ENCODE results near the gene TACR2. TPM values are rescaled to one million over a fixed set of nuclear protein-coding genes. Genes with fewer than 3 reads are reported as not detected.

The TACR2 gene
- total RNA-seq, 1 donor from 2014 or later: not detected

DNA sequence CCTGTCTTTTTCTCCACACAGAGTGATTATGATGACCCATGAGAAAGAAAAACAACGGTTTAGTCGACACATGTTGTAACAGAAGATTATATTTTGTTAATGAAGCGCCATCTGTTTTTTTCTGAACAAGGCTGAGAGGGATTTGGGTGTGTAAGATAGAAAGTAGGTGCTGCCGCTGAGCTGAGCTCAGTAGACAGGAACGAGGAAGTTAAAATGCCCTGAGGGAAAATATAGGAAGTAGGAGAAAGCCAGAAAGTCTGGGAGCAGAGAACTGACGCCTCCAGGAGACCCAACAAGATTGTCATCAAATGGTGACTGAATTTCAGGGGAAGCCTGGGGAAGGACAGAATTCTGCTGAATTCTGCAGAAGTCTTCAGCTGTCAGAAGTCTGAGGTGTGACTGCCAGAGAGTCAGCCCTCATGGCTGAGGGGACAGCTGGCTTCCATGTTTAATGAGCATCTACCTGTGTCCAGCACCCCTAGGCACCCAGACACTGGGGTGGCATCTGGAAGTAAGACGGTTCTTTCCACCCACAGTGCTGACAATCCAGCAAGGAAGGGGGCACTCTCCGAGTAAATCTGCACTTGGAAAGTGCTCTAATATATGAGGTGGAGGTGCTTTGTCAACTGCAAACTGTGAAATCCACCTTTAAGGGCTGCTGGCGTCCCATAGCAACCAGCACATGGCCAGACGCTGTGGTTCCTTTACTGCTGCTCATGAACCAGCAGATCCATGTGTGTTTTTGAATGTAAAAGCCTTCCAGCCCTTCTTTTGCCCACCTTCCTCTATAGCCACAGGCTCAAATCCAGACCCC, 22.0 kb upstream of the TACR2 start:
- Histone ChIP-seq H3K4me1 (ENCODE audit: control insufficient read depth in 3 of 3, insufficient read depth in 3 of 3, low read length in 3 of 3) (peaks cover 16 to 35% (median 22%) of the 10 kb centered on the region in 3 donors), H3K27me3 (ENCODE audit: control insufficient read depth in 3 of 3, insufficient read depth in 3 of 3, low read length in 3 of 3) (no peaks in the 10 kb centered on the region), H3K4me3 (ENCODE audit: low read length in 3 of 3) (peak overlapping the region in 2 of 3 donors; percentile 22 to 38), H3K36me3 (ENCODE audit: control insufficient read depth in 3 of 3, insufficient read depth in 3 of 3, low read length in 3 of 3) (no peaks in the 10 kb centered on the region), H3K9ac (ENCODE audit: low read depth in 1 of 3, low read length in 3 of 3) (peak overlapping the region; percentile 5 to 65 (median 40)), H3K9me3 (ENCODE audit: control insufficient read depth in 3 of 3, low read length in 3 of 3) (no peaks in the 10 kb centered on the region), H3K27ac (ENCODE audit: low read depth, low read length) (peak overlapping the region; percentile 80)

- no peak overlapping the region for H3K27ac ChIP-seq (ENCODE audit: low read depth, low read length)
- no peak overlapping the region for H3K4me3 ChIP-seq (ENCODE audit: low read length in 3 of 3)
- no peaks in the 10 kb centered on the region for H3K36me3 ChIP-seq (ENCODE audit: control insufficient read depth in 3 of 3, insufficient read depth in 3 of 3, low read length in 3 of 3)
- no peaks in the 10 kb centered on the region for H3K9me3 ChIP-seq (ENCODE audit: control insufficient read depth in 3 of 3, low read length in 3 of 3)
- peaks cover 16 to 35% (median 22%) of the 10 kb centered on the region in 3 donors for H3K4me1 ChIP-seq (ENCODE audit: control insufficient read depth in 3 of 3, insufficient read depth in 3 of 3, low read length in 3 of 3)
- no peaks in the 10 kb centered on the region for H3K27me3 ChIP-seq (ENCODE audit: control insufficient read depth in 3 of 3, insufficient read depth in 3 of 3, low read length in 3 of 3)
- H3K9ac ChIP-seq (ENCODE audit: low read depth in 1 of 3, low read length in 3 of 3): no peak overlapping the region
Measured at GRCh38 chr10:69437321-69438259, 20.9 kb upstream of the TACR2 start.

DNA sequence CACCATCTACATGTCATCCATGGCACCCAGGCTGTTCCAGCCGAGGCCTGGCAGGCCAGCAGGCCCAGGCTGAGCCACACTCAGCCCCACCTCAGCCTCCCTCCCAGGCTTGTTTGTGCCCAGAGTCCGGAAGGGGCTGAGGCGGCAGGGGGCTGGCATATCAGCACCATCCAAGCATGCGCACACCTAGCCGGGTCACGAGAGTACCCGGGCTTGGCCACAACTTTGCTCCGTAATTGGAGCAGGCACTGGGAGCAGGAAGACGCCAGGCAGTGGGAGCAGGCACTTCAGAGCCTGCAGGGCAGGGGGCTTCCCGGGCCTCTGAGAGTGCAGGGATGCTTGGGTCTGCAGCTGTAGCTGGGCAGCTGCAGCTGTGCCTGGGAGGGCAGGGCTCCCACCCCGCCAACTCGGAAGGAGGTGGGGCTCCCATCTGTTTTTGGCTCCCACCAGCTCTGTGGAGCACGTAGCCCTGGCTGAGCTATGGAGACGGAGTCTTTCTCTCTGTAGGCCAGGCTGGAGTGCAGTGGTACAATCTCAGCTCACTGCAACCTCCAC, 19.3 kb upstream of the TACR2 start:
- Histone ChIP-seq H3K9ac (ENCODE audit: low read depth in 1 of 3, low read length in 3 of 3) (no peak overlapping the region), H3K4me3 (ENCODE audit: low read length in 3 of 3) (no peak overlapping the region), H3K27ac (ENCODE audit: low read depth, low read length) (no peak overlapping the region), H3K9me3 (ENCODE audit: control insufficient read depth in 3 of 3, low read length in 3 of 3) (no peaks in the 10 kb centered on the region), H3K4me1 (ENCODE audit: control insufficient read depth in 3 of 3, insufficient read depth in 3 of 3, low read length in 3 of 3) (peaks cover 16 to 35% (median 22%) of the 10 kb centered on the region in 3 donors), H3K36me3 (ENCODE audit: control insufficient read depth in 3 of 3, insufficient read depth in 3 of 3, low read length in 3 of 3) (no peaks in the 10 kb centered on the region), H3K27me3 (ENCODE audit: control insufficient read depth in 3 of 3, insufficient read depth in 3 of 3, low read length in 3 of 3) (no peaks in the 10 kb centered on the region)

GRCh38 chr10:69434926-69435325, 18.2 kb upstream of the TACR2 start:
- H3K27ac ChIP-seq (ENCODE audit: low read depth, low read length): no peak overlapping the region
- H3K9ac ChIP-seq (ENCODE audit: low read depth in 1 of 3, low read length in 3 of 3): no peak overlapping the region
- H3K36me3 ChIP-seq (ENCODE audit: control insufficient read depth in 3 of 3, insufficient read depth in 3 of 3, low read length in 3 of 3): no peaks in the 10 kb centered on the region
- H3K27me3 ChIP-seq (ENCODE audit: control insufficient read depth in 3 of 3, insufficient read depth in 3 of 3, low read length in 3 of 3): no peaks in the 10 kb centered on the region
- H3K4me3 ChIP-seq (ENCODE audit: low read length in 3 of 3): no peak overlapping the region
- no peaks in the 10 kb centered on the region for H3K9me3 ChIP-seq (ENCODE audit: control insufficient read depth in 3 of 3, low read length in 3 of 3)
- H3K4me1 ChIP-seq (ENCODE audit: control insufficient read depth in 3 of 3, insufficient read depth in 3 of 3, low read length in 3 of 3): peaks cover 13 to 25% (median 19%) of the 10 kb centered on the region in 3 donors

DNA sequence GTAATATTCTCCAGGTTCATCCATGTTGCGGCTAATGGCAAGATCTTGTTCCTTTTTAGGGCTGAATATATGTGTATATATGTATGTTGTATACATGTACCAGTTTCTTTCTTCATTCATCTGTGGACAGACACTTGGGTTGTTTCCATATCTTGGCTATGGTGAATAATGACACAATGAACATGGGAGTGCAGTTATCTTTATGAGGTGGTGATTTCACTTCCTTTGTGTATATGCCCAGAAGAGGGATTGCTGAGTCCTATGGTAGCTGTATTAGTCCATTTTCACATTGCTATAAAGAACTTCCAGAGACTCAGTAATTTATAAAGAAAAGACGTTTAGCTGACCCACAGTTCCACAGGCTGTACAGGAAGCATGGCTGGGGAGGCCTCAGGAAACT, 17.5 kb upstream of the TACR2 start:
- Histone ChIP-seq H3K27ac (ENCODE audit: low read depth, low read length) (no peak overlapping the region), H3K36me3 (ENCODE audit: control insufficient read depth in 3 of 3, insufficient read depth in 3 of 3, low read length in 3 of 3) (no peaks in the 10 kb centered on the region), H3K27me3 (ENCODE audit: control insufficient read depth in 3 of 3, insufficient read depth in 3 of 3, low read length in 3 of 3) (no peaks in the 10 kb centered on the region), H3K9me3 (ENCODE audit: control insufficient read depth in 3 of 3, low read length in 3 of 3) (no peaks in the 10 kb centered on the region), H3K4me1 (ENCODE audit: control insufficient read depth in 3 of 3, insufficient read depth in 3 of 3, low read length in 3 of 3) (peaks cover 5 to 18% (median 12%) of the 10 kb centered on the region in 3 donors), H3K9ac (ENCODE audit: low read depth in 1 of 3, low read length in 3 of 3) (no peak overlapping the region), H3K4me3 (ENCODE audit: low read length in 3 of 3) (no peak overlapping the region)

- no peak overlapping the region for H3K4me3 ChIP-seq (ENCODE audit: low read length in 3 of 3)
- no peak overlapping the region for H3K27ac ChIP-seq (ENCODE audit: low read depth, low read length)
- H3K4me1 ChIP-seq (ENCODE audit: control insufficient read depth in 3 of 3, insufficient read depth in 3 of 3, low read length in 3 of 3): no peaks in the 10 kb centered on the region
- no peak overlapping the region for H3K9ac ChIP-seq (ENCODE audit: low read depth in 1 of 3, low read length in 3 of 3)
- no peaks in the 10 kb centered on the region for H3K27me3 ChIP-seq (ENCODE audit: control insufficient read depth in 3 of 3, insufficient read depth in 3 of 3, low read length in 3 of 3)
- H3K9me3 ChIP-seq (ENCODE audit: control insufficient read depth in 3 of 3, low read length in 3 of 3): no peaks in the 10 kb centered on the region
- no peaks in the 10 kb centered on the region for H3K36me3 ChIP-seq (ENCODE audit: control insufficient read depth in 3 of 3, insufficient read depth in 3 of 3, low read length in 3 of 3)
Measured at GRCh38 chr10:69428165-69428564, 11.4 kb upstream of the TACR2 start.

DNA sequence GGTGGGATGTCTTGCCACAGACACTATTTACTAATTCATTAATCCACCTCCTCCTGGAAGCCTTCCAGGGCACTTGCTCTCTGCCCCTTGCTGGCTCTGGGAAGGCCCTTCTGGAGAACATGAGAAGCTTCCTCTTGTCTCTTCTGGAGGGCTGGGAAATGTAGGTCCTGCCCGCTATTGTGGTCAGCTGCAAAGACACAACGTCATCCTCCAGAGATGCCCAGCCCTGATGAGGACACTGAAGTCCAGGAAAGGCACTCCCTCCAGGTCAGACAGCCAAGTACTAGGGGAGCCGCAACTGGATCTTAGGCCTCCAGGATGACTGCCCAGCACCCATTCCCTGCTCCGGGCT, 9.6 kb upstream of the TACR2 start:
- H3K27ac ChIP-seq (ENCODE audit: low read depth, low read length): no peak overlapping the region
- H3K36me3 ChIP-seq (ENCODE audit: control insufficient read depth in 3 of 3, insufficient read depth in 3 of 3, low read length in 3 of 3): no peaks in the 10 kb centered on the region
- peaks cover 7 to 12% (median 7%) of the 10 kb centered on the region in 3 donors for H3K4me1 ChIP-seq (ENCODE audit: control insufficient read depth in 3 of 3, insufficient read depth in 3 of 3, low read length in 3 of 3)
- H3K9me3 ChIP-seq (ENCODE audit: control insufficient read depth in 3 of 3, low read length in 3 of 3): no peaks in the 10 kb centered on the region
- no peak overlapping the region for H3K9ac ChIP-seq (ENCODE audit: low read depth in 1 of 3, low read length in 3 of 3)
- no peaks in the 10 kb centered on the region for H3K27me3 ChIP-seq (ENCODE audit: control insufficient read depth in 3 of 3, insufficient read depth in 3 of 3, low read length in 3 of 3)
- no peak overlapping the region for H3K4me3 ChIP-seq (ENCODE audit: low read length in 3 of 3)

DNA sequence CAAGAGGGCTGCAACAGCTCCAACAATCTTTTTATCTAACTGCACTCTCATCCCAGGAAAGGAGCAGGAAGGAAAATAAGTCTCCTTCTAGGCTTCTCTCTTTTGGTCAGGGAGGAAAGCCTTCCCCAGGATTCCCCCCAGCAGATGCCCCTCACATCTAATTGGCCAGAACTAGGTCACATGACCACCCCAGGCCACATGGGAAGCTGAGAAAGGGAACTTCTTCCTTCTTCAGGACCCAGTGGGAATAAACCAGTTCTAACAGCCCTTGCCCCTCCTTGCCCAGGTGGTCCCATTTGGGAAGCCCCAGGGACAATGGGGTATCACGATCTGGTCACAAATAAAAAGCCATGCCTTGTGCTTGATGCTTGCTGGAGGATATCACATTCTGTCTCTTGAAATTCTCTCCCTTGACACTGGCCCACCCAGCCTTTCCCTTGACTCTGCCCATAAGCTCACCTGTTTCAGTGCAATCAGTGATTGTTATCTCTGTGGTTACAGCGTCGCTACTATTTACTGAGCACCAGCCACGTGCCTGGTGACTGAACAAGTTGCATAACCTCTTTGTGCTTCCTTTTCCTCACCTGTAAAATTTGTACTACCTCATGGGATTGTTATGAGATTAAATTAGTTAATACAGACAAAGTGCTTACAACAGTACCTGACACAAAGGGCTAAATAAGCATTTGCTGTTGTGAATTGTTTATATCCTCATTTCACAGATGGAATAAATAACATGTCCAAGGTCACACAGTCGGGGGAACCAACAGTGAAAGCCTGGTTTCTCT, 9.0 kb upstream of the TACR2 start:
- H3K9ac ChIP-seq (ENCODE audit: low read depth in 1 of 3, low read length in 3 of 3): no peak overlapping the region
- H3K4me3 ChIP-seq (ENCODE audit: low read length in 3 of 3): no peak overlapping the region
- no peaks in the 10 kb centered on the region for H3K27me3 ChIP-seq (ENCODE audit: control insufficient read depth in 3 of 3, insufficient read depth in 3 of 3, low read length in 3 of 3)
- no peak overlapping the region for H3K27ac ChIP-seq (ENCODE audit: low read depth, low read length)
- H3K9me3 ChIP-seq (ENCODE audit: control insufficient read depth in 3 of 3, low read length in 3 of 3): no peaks in the 10 kb centered on the region
- peaks cover 7 to 12% (median 7%) of the 10 kb centered on the region in 3 donors for H3K4me1 ChIP-seq (ENCODE audit: control insufficient read depth in 3 of 3, insufficient read depth in 3 of 3, low read length in 3 of 3)
- no peaks in the 10 kb centered on the region for H3K36me3 ChIP-seq (ENCODE audit: control insufficient read depth in 3 of 3, insufficient read depth in 3 of 3, low read length in 3 of 3)

DNA sequence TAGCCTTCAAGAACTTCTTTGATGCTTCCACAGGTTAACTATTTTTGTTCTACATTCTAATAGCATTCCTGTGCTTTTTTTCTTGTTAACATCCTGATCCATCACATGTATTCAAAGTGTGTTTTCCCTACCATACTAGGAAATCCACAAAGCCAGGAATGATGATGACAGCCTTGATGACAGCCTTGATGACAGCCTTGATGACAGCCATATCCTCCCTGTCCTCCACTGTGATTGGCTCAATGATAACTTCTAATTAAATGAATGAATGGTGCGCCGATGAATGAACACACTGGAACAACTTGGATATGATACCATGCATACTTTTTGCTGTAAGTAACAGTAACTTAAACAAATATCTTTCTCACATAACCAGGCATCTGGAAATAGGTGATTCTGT, 8.3 kb upstream of the TACR2 start:
- H3K27ac ChIP-seq (ENCODE audit: low read depth, low read length): no peak overlapping the region
- H3K9ac ChIP-seq (ENCODE audit: low read depth in 1 of 3, low read length in 3 of 3): no peak overlapping the region
- H3K4me1 ChIP-seq (ENCODE audit: control insufficient read depth in 3 of 3, insufficient read depth in 3 of 3, low read length in 3 of 3): peaks cover 7 to 12% (median 7%) of the 10 kb centered on the region in 3 donors
- no peak overlapping the region for H3K4me3 ChIP-seq (ENCODE audit: low read length in 3 of 3)
- no peaks in the 10 kb centered on the region for H3K36me3 ChIP-seq (ENCODE audit: control insufficient read depth in 3 of 3, insufficient read depth in 3 of 3, low read length in 3 of 3)
- no peaks in the 10 kb centered on the region for H3K9me3 ChIP-seq (ENCODE audit: control insufficient read depth in 3 of 3, low read length in 3 of 3)
- no peaks in the 10 kb centered on the region for H3K27me3 ChIP-seq (ENCODE audit: control insufficient read depth in 3 of 3, insufficient read depth in 3 of 3, low read length in 3 of 3)

All from skeletal muscle tissue (tissue), 4 donors.